Adipocyte (in vitro differentiated cells): ENCODE data around the gene NUDT21.

Source experiments
- DNase-seq: peaks from one replicate; pipeline ENCODE4 v3.0.0-alpha.2; 2015; ENCODE audit warnings: low read depth
- H3K27me3 ChIP-seq: replicated peaks from 2 replicates; pipeline ENCODE4 v1.7.0; 2013; ENCODE audit warnings: mild to moderate bottlenecking, low read length, moderate library complexity; ENCODE audit not compliant: control insufficient read depth, insufficient read depth
- H3K36me3 ChIP-seq: 2 replicates; pipeline ENCODE4 v1.7.0; 2013; ENCODE audit warnings: low read length, mild to moderate bottlenecking, moderate library complexity; ENCODE audit not compliant: control insufficient read depth, insufficient read depth, severe bottlenecking
- H3K4me1 ChIP-seq: 2 replicates; pipeline ENCODE4 v1.7.0; 2013; ENCODE audit warnings: mild to moderate bottlenecking, low read length, moderate library complexity; ENCODE audit not compliant: control insufficient read depth, insufficient read depth
- H3K4me3 ChIP-seq: 2 replicates; pipeline ENCODE4 v1.7.0; 2013; ENCODE audit warnings: mild to moderate bottlenecking, low read length, moderate library complexity
- H3K9ac ChIP-seq: 2 replicates; pipeline ENCODE4 v1.7.0; 2013; ENCODE audit warnings: mild to moderate bottlenecking, low read length, moderate library complexity
- H3K9me3 ChIP-seq: 2 replicates; pipeline ENCODE4 v1.7.0; 2013; ENCODE audit warnings: mild to moderate bottlenecking, low read length, moderate library complexity; ENCODE audit not compliant: control insufficient read depth

Gene NUDT21

GRCh38 chr16:56424404-56424764 lies 26.7 kb downstream of the NUDT21 start:
- Histone ChIP-seq H3K4me3 (peak overlapping the region; percentile 89), H3K4me1 (peaks cover 35% of the 10 kb centered on the region), H3K27me3 (no peaks in the 10 kb centered on the region), H3K9me3 (no peaks in the 10 kb centered on the region), H3K9ac (peak overlapping the region; percentile 80), H3K36me3 (peaks cover under 1% of the 10 kb centered on the region)
- peak; percentile 52 for DNase-seq

GRCh38 chr16:56423584-56424403 lies 27.3 kb downstream of the NUDT21 start:
- no peaks in the 10 kb centered on the region for H3K36me3 ChIP-seq
- H3K4me1 ChIP-seq, result peaks cover 35% of the 10 kb centered on the region
- no peaks in the 10 kb centered on the region for H3K9me3 ChIP-seq
- H3K9ac ChIP-seq, result peak overlapping the region; percentile 80
- peak; percentile 30 for DNase-seq
- peak overlapping the region; percentile 89 for H3K4me3 ChIP-seq
- H3K27me3 ChIP-seq, result no peaks in the 10 kb centered on the region

DNA sequence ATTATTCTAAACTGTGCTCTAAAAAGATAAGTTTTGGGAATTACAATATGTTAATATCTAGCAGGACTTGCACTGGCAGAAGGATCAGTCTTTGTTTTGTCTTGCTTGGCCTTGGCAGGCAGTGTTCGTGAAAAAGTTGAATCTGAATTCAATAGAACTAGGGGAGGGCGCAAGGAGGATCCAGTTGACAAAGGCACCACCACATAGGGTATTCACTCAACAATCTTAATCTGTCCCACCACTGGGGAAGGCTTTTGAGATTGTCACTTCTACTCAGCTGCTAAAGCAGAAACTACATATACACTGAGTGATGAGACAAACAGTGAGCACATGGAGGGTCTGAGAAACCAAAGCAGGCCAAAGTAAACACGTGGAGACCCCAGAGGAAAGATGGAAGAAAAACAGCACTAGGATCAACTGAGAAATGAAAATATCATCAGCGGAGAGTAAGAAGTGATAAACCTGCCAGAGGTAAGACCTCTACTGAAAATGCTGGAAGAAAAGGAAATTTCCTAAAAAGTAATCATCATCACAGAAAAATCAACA lies 28.2 kb downstream of the NUDT21 start:
- H3K4me3 ChIP-seq, result peak overlapping the region; percentile 89
- H3K27me3 ChIP-seq, result no peaks in the 10 kb centered on the region
- H3K9ac ChIP-seq, result peak overlapping the region; percentile 80
- H3K36me3 ChIP-seq, result no peaks in the 10 kb centered on the region
- DNase-seq, result no peak
- no peaks in the 10 kb centered on the region for H3K9me3 ChIP-seq
- H3K4me1 ChIP-seq, result peaks cover 28% of the 10 kb centered on the region

DNA sequence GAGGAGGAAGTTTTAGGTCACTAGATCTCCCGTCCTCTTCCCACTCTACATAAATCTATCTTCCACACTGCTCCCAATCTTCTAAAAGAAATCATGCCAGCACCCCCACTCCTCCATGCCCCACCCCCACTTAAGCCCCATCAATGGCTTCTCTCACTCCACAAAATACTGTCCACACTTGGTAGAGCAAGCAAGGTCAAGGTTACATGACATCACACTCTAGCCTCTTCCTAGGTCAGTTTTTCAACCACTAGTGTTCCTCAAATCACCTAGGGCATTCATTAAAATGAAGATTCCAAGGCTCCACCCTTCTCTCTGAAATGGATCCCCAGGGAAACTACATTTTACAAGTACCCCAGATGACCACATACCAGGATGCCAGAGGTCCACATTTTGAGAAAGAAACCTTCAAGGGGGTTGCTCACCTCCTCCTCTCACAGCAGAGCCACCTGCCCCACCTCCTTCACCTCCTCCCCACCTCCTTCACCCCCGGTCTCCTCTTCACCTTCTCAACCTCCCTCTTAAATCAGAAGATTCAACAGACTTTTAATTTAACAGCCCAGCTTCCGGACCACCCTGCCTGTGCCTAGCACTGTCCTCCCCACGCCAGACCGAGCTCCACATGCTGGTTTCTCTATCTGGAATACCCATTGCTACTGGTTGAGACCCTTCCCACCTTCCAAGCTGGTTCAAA lies 29.0 kb downstream of the NUDT21 start:
- Histone ChIP-seq H3K4me3 (no peak overlapping the region), H3K36me3 (no peaks in the 10 kb centered on the region), H3K9me3 (no peaks in the 10 kb centered on the region), H3K4me1 (peaks cover 24% of the 10 kb centered on the region), H3K9ac (no peak overlapping the region), H3K27me3 (no peaks in the 10 kb centered on the region)
- no peak for DNase-seq

DNA sequence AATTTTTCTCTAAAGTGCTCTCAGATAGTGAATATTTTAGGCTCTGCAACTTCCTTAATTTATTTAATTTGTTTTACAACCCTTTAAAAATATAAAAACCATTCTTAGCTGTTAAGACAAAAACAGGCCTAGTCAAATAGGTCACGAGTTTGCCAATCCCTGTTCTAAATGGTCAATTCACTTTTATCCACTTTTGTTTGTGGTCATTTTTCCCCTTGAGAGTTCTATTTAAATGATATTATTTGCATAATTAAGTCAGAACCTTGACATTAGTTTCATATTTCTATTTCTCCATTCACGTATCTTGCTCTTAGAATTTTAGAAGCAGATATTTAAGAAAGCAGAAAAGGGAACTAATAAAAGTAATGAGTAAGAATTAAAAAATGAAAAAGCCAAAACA lies 29.8 kb downstream of the NUDT21 start:
- no peak for DNase-seq
- Histone ChIP-seq H3K27me3 (no peaks in the 10 kb centered on the region), H3K36me3 (no peaks in the 10 kb centered on the region), H3K4me1 (peaks cover 24% of the 10 kb centered on the region), H3K4me3 (no peak overlapping the region), H3K9ac (no peak overlapping the region), H3K9me3 (no peaks in the 10 kb centered on the region)

GRCh38 chr16:56420613-56421012 lies 30.5 kb downstream of the NUDT21 start:
- H3K9me3 ChIP-seq, result no peaks in the 10 kb centered on the region
- DNase-seq, result no peak
- H3K27me3 ChIP-seq, result no peaks in the 10 kb centered on the region
- peaks cover 24% of the 10 kb centered on the region for H3K4me1 ChIP-seq
- no peak overlapping the region for H3K9ac ChIP-seq
- no peak overlapping the region for H3K4me3 ChIP-seq
- no peaks in the 10 kb centered on the region for H3K36me3 ChIP-seq

- Histone ChIP-seq H3K9me3 (no peaks in the 10 kb centered on the region), H3K27me3 (no peaks in the 10 kb centered on the region), H3K4me3 (no peak overlapping the region), H3K9ac (no peak overlapping the region), H3K4me1 (peaks cover 24% of the 10 kb centered on the region), H3K36me3 (no peaks in the 10 kb centered on the region)
- DNase-seq, result no peak
Measured at GRCh38 chr16:56419740-56420548, 31.2 kb downstream of the NUDT21 start.

DNA sequence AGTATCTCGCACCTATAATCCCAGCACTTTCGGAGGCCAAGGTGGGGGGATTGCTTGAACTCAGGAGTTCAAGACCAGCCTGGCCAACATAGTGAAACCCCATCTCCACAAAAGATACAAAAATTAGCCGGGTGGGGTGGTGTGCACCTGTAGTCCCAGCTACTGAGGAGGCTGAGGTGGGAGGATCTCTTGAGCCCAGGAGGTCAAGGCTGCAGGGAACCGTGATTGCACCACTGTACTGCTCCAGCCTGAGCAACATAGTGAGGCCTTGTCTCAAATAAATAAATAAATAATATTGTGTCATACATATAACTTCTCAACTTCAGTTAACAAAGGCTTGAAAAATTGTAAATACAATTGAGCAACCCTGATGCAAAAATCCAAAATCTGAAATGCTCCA lies 34.0 kb downstream of the NUDT21 start:
- Histone ChIP-seq H3K27me3 (no peaks in the 10 kb centered on the region), H3K9ac (no peak overlapping the region), H3K4me1 (peaks cover 3% of the 10 kb centered on the region), H3K36me3 (peaks cover 9% of the 10 kb centered on the region), H3K9me3 (no peaks in the 10 kb centered on the region), H3K4me3 (no peak overlapping the region)
- DNase-seq, result no peak

- H3K9ac ChIP-seq, result no peak overlapping the region
- H3K36me3 ChIP-seq, result peaks cover 21% of the 10 kb centered on the region
- no peak overlapping the region for H3K4me3 ChIP-seq
- H3K27me3 ChIP-seq, result no peaks in the 10 kb centered on the region
- no peaks in the 10 kb centered on the region for H3K4me1 ChIP-seq
- no peak for DNase-seq
- no peaks in the 10 kb centered on the region for H3K9me3 ChIP-seq
Measured at GRCh38 chr16:56415875-56416274, 35.3 kb downstream of the NUDT21 start.

GRCh38 chr16:56414366-56414765 lies 36.8 kb downstream of the NUDT21 start:
- Histone ChIP-seq H3K9me3 (no peaks in the 10 kb centered on the region), H3K4me3 (no peak overlapping the region), H3K27me3 (no peaks in the 10 kb centered on the region), H3K4me1 (no peaks in the 10 kb centered on the region), H3K9ac (no peak overlapping the region), H3K36me3 (peaks cover 25% of the 10 kb centered on the region)
- DNase-seq, result no peak

- no peaks in the 10 kb centered on the region for H3K27me3 ChIP-seq
Measured at GRCh38 chr16:56413381-56413780, 37.8 kb downstream of the NUDT21 start.

More at GRCh38 chr16:56413381-56413780, 37.8 kb downstream of the NUDT21 start:
- Histone ChIP-seq H3K4me3 (no peak overlapping the region), H3K4me1 (peaks cover 8% of the 10 kb centered on the region), H3K9ac (no peak overlapping the region), H3K36me3 (peaks cover 31% of the 10 kb centered on the region), H3K9me3 (no peaks in the 10 kb centered on the region)
- no peak for DNase-seq
